ENCODE measurements around the gene EFNA1. TPM values are rescaled to one million over a fixed set of nuclear protein-coding genes. Genes with fewer than 3 reads are reported as not detected.

Gene EFNA1
- total and polyA plus RNA-seq, 4 donors, result 58.6 to 236 (median 179) TPM

DNA sequence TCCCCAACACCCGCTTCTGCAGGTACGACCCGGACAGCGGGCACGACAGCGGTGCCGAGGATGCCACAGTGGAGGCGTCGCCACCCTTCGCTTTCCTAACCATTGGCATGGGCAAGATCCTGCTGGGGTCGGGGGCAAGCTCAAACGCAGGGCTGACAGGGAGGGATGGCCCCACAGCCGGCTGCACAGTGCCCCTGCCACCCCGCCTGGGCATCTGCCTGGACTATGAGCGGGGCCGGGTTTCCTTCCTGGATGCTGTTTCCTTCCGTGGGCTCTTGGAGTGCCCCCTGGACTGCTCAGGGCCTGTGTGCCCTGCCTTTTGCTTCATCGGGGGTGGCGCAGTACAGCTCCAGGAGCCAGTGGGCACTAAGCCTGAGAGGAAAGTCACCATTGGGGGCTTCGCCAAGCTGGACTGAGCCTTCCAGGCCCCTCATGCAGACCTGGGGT lies 56.1 kb downstream of the EFNA1 start (continued):
- TF ChIP-seq, protein P1, sequence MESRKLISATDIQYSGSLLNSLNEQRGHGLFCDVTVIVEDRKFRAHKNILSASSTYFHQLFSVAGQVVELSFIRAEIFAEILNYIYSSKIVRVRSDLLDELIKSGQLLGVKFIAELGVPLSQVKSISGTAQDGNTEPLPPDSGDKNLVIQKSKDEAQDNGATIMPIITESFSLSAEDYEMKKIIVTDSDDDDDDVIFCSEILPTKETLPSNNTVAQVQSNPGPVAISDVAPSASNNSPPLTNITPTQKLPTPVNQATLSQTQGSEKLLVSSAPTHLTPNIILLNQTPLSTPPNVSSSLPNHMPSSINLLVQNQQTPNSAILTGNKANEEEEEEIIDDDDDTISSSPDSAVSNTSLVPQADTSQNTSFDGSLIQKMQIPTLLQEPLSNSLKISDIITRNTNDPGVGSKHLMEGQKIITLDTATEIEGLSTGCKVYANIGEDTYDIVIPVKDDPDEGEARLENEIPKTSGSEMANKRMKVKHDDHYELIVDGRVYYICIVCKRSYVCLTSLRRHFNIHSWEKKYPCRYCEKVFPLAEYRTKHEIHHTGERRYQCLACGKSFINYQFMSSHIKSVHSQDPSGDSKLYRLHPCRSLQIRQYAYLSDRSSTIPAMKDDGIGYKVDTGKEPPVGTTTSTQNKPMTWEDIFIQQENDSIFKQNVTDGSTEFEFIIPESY (IDR thresholded peaks at IDR 0.05), result no peak

- no peaks in the 10 kb centered on the region for H3K36me3 ChIP-seq (ENCODE audit: control insufficient read depth in 4 of 4, insufficient read depth in 3 of 4, low read depth in 1 of 4, low read length in 3 of 4)
- no peaks in the 10 kb centered on the region for H3K9me3 ChIP-seq (ENCODE audit: control insufficient read depth in 4 of 4, low read length in 3 of 4)
- DNase-seq (ENCODE audit: low spot score), result no peak
- H3K27ac ChIP-seq (ENCODE audit: low read depth in 1 of 2, low read length in 2 of 2), result no peak overlapping the region
- H3K9ac ChIP-seq (ENCODE audit: low read depth in 1 of 2, low read length in 2 of 2), result no peak overlapping the region
- WGBS, result 92% methylated on average over 4 of the region's 4 CpGs
- peaks cover 0 to 4% (median 0%) of the 10 kb centered on the region in 4 donors for H3K4me1 ChIP-seq (ENCODE audit: control insufficient read depth in 4 of 4, insufficient read depth in 4 of 4, low read length in 3 of 4)
- H3K4me3 ChIP-seq (ENCODE audit: low read depth in 1 of 3, low read length in 3 of 3), result no peak overlapping the region
- no peak for TF ChIP-seq HNF4G (IDR thresholded peaks at IDR 0.05)
- no peak for TF ChIP-seq YY1 (IDR thresholded peaks at IDR 0.05)
- no peak for TF ChIP-seq TAF1 (conservative IDR thresholded peaks at IDR 0.05)
- no peak for TF ChIP-seq HNF4A (conservative IDR thresholded peaks at IDR 0.05)
- TF ChIP-seq NR2F2 (IDR thresholded peaks at IDR 0.05), result no peak
- no peak for TF ChIP-seq CTCF (IDR thresholded peaks at IDR 0.05; ENCODE audit: low read depth, low read length, missing input control)
- TF ChIP-seq RAD21 (IDR thresholded peaks at IDR 0.05), result no peak
- no peak for TF ChIP-seq FOXA2 (IDR thresholded peaks at IDR 0.05)
- TF ChIP-seq, protein P1 (IDR thresholded peaks at IDR 0.05), result no peak
- TF ChIP-seq, protein P2, sequence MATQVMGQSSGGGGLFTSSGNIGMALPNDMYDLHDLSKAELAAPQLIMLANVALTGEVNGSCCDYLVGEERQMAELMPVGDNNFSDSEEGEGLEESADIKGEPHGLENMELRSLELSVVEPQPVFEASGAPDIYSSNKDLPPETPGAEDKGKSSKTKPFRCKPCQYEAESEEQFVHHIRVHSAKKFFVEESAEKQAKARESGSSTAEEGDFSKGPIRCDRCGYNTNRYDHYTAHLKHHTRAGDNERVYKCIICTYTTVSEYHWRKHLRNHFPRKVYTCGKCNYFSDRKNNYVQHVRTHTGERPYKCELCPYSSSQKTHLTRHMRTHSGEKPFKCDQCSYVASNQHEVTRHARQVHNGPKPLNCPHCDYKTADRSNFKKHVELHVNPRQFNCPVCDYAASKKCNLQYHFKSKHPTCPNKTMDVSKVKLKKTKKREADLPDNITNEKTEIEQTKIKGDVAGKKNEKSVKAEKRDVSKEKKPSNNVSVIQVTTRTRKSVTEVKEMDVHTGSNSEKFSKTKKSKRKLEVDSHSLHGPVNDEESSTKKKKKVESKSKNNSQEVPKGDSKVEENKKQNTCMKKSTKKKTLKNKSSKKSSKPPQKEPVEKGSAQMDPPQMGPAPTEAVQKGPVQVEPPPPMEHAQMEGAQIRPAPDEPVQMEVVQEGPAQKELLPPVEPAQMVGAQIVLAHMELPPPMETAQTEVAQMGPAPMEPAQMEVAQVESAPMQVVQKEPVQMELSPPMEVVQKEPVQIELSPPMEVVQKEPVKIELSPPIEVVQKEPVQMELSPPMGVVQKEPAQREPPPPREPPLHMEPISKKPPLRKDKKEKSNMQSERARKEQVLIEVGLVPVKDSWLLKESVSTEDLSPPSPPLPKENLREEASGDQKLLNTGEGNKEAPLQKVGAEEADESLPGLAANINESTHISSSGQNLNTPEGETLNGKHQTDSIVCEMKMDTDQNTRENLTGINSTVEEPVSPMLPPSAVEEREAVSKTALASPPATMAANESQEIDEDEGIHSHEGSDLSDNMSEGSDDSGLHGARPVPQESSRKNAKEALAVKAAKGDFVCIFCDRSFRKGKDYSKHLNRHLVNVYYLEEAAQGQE (IDR thresholded peaks at IDR 0.05), result no peak
- TF ChIP-seq EGR1 (IDR thresholded peaks at IDR 0.05; ENCODE audit: low read depth in 2 of 2), result no peak
- no peak for TF ChIP-seq SP1 (IDR thresholded peaks at IDR 0.05)
- no peak for TF ChIP-seq MAX (IDR thresholded peaks at IDR 0.05)
- no peak for TF ChIP-seq JUND (IDR thresholded peaks at IDR 0.05)
- no peak for TF ChIP-seq GABPA (IDR thresholded peaks at IDR 0.05 in 1 of 2, conservative IDR thresholded peaks at IDR 0.05 in 1 of 2)
- no peak for TF ChIP-seq RXRA (IDR thresholded peaks at IDR 0.05)
- TF ChIP-seq FOXA1 (IDR thresholded peaks at IDR 0.05), result no peak
- TF ChIP-seq ATF3 (IDR thresholded peaks at IDR 0.05), result no peak
- H3K27me3 ChIP-seq (ENCODE audit: control insufficient read depth in 4 of 4, insufficient read depth in 4 of 4, low read length in 3 of 4), result no peaks in the 10 kb centered on the region
Measured at GRCh38 chr1:155184351-155184811, 56.7 kb downstream of the EFNA1 start.

All from liver (tissue), 9 donors.